ENCODE measurements around the gene CHRM4. TPM values are rescaled to one million over a fixed set of nuclear protein-coding genes. Genes with fewer than 3 reads are reported as not detected.

The CHRM4 gene
- total RNA-seq, 1 donor from 2014 or later = 0.35 TPM

DNA sequence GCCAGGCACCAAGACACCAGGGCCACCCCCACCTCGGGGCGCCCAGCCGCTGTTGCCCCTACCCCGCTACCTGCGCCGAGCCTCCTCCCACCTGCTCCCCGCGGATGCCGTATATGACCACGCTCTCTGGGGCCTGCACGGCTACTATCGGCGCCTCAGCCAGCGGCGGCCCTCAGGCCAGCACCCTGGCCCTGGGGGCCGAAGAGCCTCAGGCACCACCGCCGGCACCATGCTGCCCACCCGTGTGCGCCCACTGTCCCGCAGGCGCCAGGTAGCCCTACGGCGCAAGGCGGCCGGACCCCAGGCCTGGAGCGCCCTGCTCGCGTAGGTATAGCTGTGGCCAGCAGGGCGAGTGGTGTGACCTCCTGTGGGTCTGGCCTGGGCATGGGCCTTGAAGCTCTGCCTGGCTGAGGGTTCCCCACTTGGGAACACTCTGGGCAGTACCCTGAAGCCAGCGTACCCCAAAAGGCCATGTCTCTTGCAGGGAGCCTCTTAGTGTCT is 24.9 kb downstream of the CHRM4 start:
- Histone ChIP-seq H3K27me3 (no peaks in the 10 kb centered on the region), H3K4me3 (no peak overlapping the region), H3K4me1 (peaks cover 28% of the 10 kb centered on the region), H3K9me3 (no peaks in the 10 kb centered on the region), H3K27ac (no peak overlapping the region), H3K36me3 (peaks cover 21% of the 10 kb centered on the region)
- TF ChIP-seq, protein P1, sequence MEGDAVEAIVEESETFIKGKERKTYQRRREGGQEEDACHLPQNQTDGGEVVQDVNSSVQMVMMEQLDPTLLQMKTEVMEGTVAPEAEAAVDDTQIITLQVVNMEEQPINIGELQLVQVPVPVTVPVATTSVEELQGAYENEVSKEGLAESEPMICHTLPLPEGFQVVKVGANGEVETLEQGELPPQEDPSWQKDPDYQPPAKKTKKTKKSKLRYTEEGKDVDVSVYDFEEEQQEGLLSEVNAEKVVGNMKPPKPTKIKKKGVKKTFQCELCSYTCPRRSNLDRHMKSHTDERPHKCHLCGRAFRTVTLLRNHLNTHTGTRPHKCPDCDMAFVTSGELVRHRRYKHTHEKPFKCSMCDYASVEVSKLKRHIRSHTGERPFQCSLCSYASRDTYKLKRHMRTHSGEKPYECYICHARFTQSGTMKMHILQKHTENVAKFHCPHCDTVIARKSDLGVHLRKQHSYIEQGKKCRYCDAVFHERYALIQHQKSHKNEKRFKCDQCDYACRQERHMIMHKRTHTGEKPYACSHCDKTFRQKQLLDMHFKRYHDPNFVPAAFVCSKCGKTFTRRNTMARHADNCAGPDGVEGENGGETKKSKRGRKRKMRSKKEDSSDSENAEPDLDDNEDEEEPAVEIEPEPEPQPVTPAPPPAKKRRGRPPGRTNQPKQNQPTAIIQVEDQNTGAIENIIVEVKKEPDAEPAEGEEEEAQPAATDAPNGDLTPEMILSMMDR (IDR thresholded peaks at IDR 0.05) = no peak
- no peak for DNase-seq
- intact Hi-C loops (cut with DNase I) = no loop called here
- ATAC-seq = no peak

DNA sequence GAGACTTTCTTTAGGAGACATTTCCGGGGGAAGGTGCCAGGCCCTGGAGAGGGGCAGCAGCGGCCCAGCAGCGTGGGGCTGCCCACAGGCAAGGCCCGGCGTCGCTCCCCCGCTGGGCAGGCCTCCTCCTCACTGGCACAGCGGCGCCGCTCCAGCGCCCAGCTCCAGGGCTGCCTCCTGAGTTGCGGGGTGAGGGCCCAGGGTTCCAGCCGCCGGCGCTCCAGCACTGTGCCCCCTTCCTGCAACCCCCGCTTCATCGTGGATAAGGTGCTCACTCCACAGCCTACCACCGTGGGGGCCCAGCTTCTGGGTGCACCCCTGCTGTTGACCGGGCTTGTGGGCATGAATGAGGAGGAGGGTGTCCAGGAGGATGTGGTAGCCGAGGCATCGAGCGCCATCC is 25.3 kb downstream of the CHRM4 start:
- ATAC-seq (no peak), DNase-seq (no peak)
- TF ChIP-seq, protein P1 (IDR thresholded peaks at IDR 0.05) = no peak
- intact Hi-C loops (cut with DNase I) = no loop called here
- Histone ChIP-seq H3K4me1 (peaks cover 32% of the 10 kb centered on the region), H3K9me3 (no peaks in the 10 kb centered on the region), H3K36me3 (peaks cover 16% of the 10 kb centered on the region), H3K27ac (no peak overlapping the region), H3K4me3 (no peak overlapping the region), H3K27me3 (no peaks in the 10 kb centered on the region)

- peaks cover 46% of the 10 kb centered on the region for H3K4me1 ChIP-seq
- intact Hi-C loops (cut with DNase I) = no loop called here
- H3K4me3 ChIP-seq = no peak overlapping the region
- peaks cover 9% of the 10 kb centered on the region for H3K36me3 ChIP-seq
- ATAC-seq (no peak), DNase-seq (no peak)
- no peak overlapping the region for H3K27ac ChIP-seq
- no peaks in the 10 kb centered on the region for H3K27me3 ChIP-seq
- TF ChIP-seq, protein P1 (IDR thresholded peaks at IDR 0.05) = no peak
- H3K9me3 ChIP-seq = no peaks in the 10 kb centered on the region
Measured at GRCh38 chr11:46364791-46365190, 26.8 kb downstream of the CHRM4 start.

DNA sequence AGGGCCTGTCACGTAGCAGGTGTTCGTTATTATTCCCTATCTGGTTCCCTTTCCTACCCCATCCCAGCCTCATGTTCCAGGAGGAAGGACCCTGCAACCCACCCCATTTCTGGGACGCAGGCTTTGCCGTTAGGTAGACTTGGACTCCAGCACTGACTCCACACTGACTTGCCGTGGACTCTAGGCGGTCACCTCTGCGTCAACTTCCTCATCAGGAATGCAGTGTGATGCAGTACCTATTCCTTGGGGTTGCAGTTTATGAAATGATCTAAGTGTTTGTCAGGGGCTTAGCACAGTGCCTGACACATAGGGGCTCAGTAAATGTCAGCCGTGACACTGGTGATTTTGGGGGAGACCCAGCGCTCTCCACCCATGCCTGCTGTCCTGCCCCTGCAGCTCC is 27.5 kb downstream of the CHRM4 start:
- ATAC-seq = no peak
- intact Hi-C loops (cut with DNase I) = no loop called here
- peaks cover 9% of the 10 kb centered on the region for H3K36me3 ChIP-seq
- peaks cover 46% of the 10 kb centered on the region for H3K4me1 ChIP-seq
- TF ChIP-seq, protein P1 (IDR thresholded peaks at IDR 0.05) = no peak
- H3K4me3 ChIP-seq = no peak overlapping the region
- no peaks in the 10 kb centered on the region for H3K27me3 ChIP-seq
- H3K9me3 ChIP-seq = no peaks in the 10 kb centered on the region
- H3K27ac ChIP-seq = peak overlapping the region; percentile 86
- no peak for DNase-seq

GRCh38 chr11:46363455-46364005 is 28.0 kb downstream of the CHRM4 start:
- Histone ChIP-seq H3K4me3 (no peak overlapping the region), H3K27me3 (no peaks in the 10 kb centered on the region), H3K36me3 (peaks cover 6% of the 10 kb centered on the region), H3K9me3 (no peaks in the 10 kb centered on the region), H3K4me1 (peaks cover 46% of the 10 kb centered on the region), H3K27ac (peak overlapping the region; percentile 86)
- peak; percentile 31 for ATAC-seq
- TF ChIP-seq, protein P1 (IDR thresholded peaks at IDR 0.05) = no peak
- DNase-seq = no peak
- intact Hi-C loops (cut with DNase I) = no loop called here

DNA sequence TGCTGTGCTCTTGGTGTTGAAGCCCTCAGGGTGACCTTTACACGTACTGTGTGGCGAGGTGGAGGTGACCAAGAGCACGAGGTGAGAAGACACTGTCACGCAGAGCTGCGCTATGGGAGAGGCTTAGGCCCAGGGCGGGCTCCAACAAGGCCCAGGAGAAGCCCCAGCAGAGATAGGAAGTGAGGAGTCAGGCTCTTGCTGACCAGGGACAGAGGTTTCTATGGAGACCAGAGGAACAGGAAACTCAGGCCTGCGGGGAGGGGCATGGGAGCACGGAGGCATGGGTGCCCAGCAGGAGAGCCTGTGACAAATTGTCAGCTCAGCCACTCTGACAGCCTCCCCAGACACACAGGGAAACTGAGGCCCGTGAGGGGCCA is 28.6 kb downstream of the CHRM4 start:
- Histone ChIP-seq H3K27ac (peak overlapping the region; percentile 86), H3K9me3 (no peaks in the 10 kb centered on the region), H3K4me1 (peaks cover 46% of the 10 kb centered on the region), H3K36me3 (peaks cover 1% of the 10 kb centered on the region), H3K4me3 (no peak overlapping the region), H3K27me3 (no peaks in the 10 kb centered on the region)
- TF ChIP-seq, protein P1 (IDR thresholded peaks at IDR 0.05) = no peak
- intact Hi-C loops (cut with DNase I) = no loop called here
- DNase-seq (peak; percentile 81), ATAC-seq (peak; percentile 79)
